Spleen (tissue), 7 donors: ENCODE data around the gene PTPRN2.

Experiments used
- POLR2AphosphoS5 ChIP-seq, 3 donors: sonication (generic); formaldehyde crosslinking; IDR thresholded peaks; one replicate each; pipeline ENCODE4 v1.5.1; 2017; ENCODE audit warnings: antibody characterized with exemption in 3 of 3
- TF ChIP-seq, protein P1 (sequence below), 11 experiments: fragments of 200-600 bp in 7 of 11; fragments of 450-650 bp in 4 of 11; sonication (generic) in 4 of 11; IDR thresholded peaks in 8 of 11; conservative IDR thresholded peaks in 3 of 11; 1 replicate in 7 of 11; 2 replicates in 4 of 11; pipeline versions ENCODE4 v1.4.0 to v1.8.0; 2016 to 2021; ENCODE audit warnings: antibody characterized with exemption in 11 of 11, inconsistent platforms in 4 of 11, mild to moderate bottlenecking in 1 of 11
- donor health status: DM: no; HTN: no; CAD: no; lungs with moderate emphysema.
- donor health status: DM: no; HTN: no; CAD: no.
- donor health status: DM: no; HTN: no; CAD: no.

DNA sequence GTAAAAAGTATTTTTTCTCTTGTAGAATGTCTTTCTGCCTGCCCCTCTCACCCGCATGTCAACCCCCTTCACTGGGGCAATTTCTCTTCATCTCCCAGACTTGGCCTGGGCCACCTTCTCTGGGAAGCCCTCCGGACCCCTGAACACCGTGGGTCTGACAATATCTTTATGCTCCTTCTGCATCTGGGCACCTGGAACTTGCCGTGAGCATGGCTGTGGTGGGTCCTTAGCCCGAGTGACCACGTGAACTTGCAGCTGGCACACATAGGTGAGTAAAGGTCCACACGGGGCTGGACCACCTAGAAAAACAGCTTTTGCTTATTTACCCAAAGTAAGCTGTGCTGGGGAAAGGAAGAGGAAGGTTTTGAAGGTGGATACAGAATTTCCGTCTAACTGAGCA lies 650.6 kb downstream of the PTPRN2 start:
- TF ChIP-seq, protein P1, sequence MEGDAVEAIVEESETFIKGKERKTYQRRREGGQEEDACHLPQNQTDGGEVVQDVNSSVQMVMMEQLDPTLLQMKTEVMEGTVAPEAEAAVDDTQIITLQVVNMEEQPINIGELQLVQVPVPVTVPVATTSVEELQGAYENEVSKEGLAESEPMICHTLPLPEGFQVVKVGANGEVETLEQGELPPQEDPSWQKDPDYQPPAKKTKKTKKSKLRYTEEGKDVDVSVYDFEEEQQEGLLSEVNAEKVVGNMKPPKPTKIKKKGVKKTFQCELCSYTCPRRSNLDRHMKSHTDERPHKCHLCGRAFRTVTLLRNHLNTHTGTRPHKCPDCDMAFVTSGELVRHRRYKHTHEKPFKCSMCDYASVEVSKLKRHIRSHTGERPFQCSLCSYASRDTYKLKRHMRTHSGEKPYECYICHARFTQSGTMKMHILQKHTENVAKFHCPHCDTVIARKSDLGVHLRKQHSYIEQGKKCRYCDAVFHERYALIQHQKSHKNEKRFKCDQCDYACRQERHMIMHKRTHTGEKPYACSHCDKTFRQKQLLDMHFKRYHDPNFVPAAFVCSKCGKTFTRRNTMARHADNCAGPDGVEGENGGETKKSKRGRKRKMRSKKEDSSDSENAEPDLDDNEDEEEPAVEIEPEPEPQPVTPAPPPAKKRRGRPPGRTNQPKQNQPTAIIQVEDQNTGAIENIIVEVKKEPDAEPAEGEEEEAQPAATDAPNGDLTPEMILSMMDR (IDR thresholded peaks at IDR 0.05 in 8 of 11, conservative IDR thresholded peaks at IDR 0.05 in 3 of 11): no peak
- no peak for TF ChIP-seq POLR2AphosphoS5 (IDR thresholded peaks at IDR 0.05)
